HG03135 (cell line): Measurements from ENCODE around the gene GAS7.

Experiments
- ATAC-seq: cut with Tn5 transposase; IDR thresholded peaks from one replicate; pipeline ENCODE4 v1.9.1; 2021; ENCODE audit warnings: mild to moderate bottlenecking, moderate library complexity; ENCODE audit not compliant: unreplicated experiment

The GAS7 gene

GRCh38 chr17:10172241-10172741 is 26.1 kb downstream of the GAS7 start:
- ATAC-seq, result no peak

- ATAC-seq, result no peak
These were observed 26.8 kb downstream of the GAS7 start for GRCh38 chr17:10171581-10171981.

GRCh38 chr17:10171122-10171571 is 27.3 kb downstream of the GAS7 start:
- no peak for ATAC-seq

- ATAC-seq, result no peak
These were observed 28.2 kb downstream of the GAS7 start for GRCh38 chr17:10170233-10170632.

GRCh38 chr17:10169290-10169689 is 29.1 kb downstream of the GAS7 start:
- no peak for ATAC-seq

- ATAC-seq, result no peak
These were observed 32.0 kb downstream of the GAS7 start for GRCh38 chr17:10166176-10166935.

GRCh38 chr17:10162096-10162495 is 36.3 kb downstream of the GAS7 start:
- ATAC-seq, result no peak

GRCh38 chr17:10161386-10161785 is 37.0 kb downstream of the GAS7 start:
- no peak for ATAC-seq

GRCh38 chr17:10156948-10157607 is 41.3 kb downstream of the GAS7 start:
- ATAC-seq, result peak; percentile 73

GRCh38 chr17:10156599-10156947 is 41.8 kb downstream of the GAS7 start:
- ATAC-seq, result peak; percentile 25

GRCh38 chr17:10156077-10156435 is 42.4 kb downstream of the GAS7 start:
- no peak for ATAC-seq

- no peak for ATAC-seq
These were observed 42.9 kb downstream of the GAS7 start for GRCh38 chr17:10155371-10156076.

- peak; percentile 43 for ATAC-seq
These were observed 46.5 kb downstream of the GAS7 start for GRCh38 chr17:10151667-10152496.

- ATAC-seq, result no peak
These were observed 48.6 kb downstream of the GAS7 start for GRCh38 chr17:10149573-10150399.

GRCh38 chr17:10147761-10148415 is 50.5 kb downstream of the GAS7 start:
- no peak for ATAC-seq

- ATAC-seq, result no peak
These were observed 51.4 kb downstream of the GAS7 start for GRCh38 chr17:10147040-10147439.

- no peak for ATAC-seq
These were observed 53.4 kb downstream of the GAS7 start for GRCh38 chr17:10144982-10145381.

GRCh38 chr17:10144456-10144855 is 54.0 kb downstream of the GAS7 start:
- ATAC-seq, result no peak

GRCh38 chr17:10141436-10141835 is 57.0 kb downstream of the GAS7 start:
- ATAC-seq, result no peak
